HG02884 (cell line): Measurements from ENCODE around the gene CBX3.
A peak's percentile ranks its signal among the peaks of the same experiment; 100 is the strongest.
"Not testable (repeated sequence)": the region's sequence is repeated elsewhere in the genome, so short reads cannot be mapped to it uniquely, and the experiment has no call there.

Source experiments
- ATAC-seq: cut with Tn5 transposase; IDR thresholded peaks from one replicate; pipeline ENCODE4 v1.9.1; 2021; ENCODE audit warnings: mild to moderate bottlenecking, moderate library complexity; ENCODE audit not compliant: unreplicated experiment

CBX3 gene

GRCh38 chr7:26200444-26201246 lies 900 bp upstream of the CBX3 start, which contains the start of gene HNRNPA2B1:
TSS of gene HNRNPA2B1 (minus strand) at chr7:26200746. CDS start at chr7:26200577, 169 bp downstream.
- peak; percentile 52 for ATAC-seq

- no peak for ATAC-seq
These were observed 760 bp downstream of the CBX3 start for GRCh38 chr7:26202019-26202990.

GRCh38 chr7:26203016-26203415 lies 1.5 kb downstream of the CBX3 start:
- ATAC-seq, result no peak

GRCh38 chr7:26208040-26208439 lies 6.5 kb downstream of the CBX3 start:
- no peak for ATAC-seq

GRCh38 chr7:26212921-26213718 lies 11.6 kb downstream of the CBX3 start:
- no peak for ATAC-seq

- ATAC-seq, result no peak
These were observed 12.4 kb downstream of the CBX3 start for GRCh38 chr7:26213807-26214515.

DNA sequence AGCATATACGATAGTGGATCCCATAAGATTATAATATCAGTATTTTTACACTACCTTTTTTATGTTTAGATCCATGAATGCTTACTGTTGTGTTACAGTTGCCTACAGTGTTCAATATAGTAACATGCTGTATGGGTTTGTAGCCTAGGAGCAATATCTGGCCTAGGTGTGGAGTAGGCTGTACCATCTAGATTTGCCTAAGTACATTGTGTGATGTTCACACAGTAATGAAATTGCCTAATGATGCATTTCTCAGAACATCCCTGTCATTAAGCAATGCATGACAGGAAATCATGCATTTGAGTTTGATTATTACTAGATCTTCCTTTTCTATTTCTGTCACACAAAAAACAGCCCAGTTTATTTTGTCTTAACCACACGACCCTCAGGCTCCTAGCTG lies 14.5 kb downstream of the CBX3 start:
- no peak for ATAC-seq

- no peak for ATAC-seq
These were observed 22.8 kb downstream of the CBX3 start for GRCh38 chr7:26224359-26224758.

DNA sequence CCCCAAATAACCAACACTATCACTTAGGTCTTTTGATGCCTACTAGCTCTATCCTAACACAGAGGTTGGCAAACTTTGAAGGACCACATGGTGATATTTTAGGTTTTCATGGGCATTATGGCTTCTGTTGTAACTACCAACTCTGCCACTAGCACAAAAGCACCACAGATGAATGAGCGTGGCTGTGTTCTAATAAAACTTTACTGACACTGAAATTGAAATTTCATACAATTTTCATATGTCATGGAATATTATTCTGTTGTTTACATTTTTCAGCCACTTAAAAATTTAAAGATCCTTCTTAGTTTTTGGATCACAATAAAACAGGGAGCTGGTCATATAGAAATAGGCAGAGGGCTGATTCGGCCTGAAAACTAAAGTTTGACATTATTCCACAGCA lies 26.4 kb downstream of the CBX3 start:
- ATAC-seq, result no peak

DNA sequence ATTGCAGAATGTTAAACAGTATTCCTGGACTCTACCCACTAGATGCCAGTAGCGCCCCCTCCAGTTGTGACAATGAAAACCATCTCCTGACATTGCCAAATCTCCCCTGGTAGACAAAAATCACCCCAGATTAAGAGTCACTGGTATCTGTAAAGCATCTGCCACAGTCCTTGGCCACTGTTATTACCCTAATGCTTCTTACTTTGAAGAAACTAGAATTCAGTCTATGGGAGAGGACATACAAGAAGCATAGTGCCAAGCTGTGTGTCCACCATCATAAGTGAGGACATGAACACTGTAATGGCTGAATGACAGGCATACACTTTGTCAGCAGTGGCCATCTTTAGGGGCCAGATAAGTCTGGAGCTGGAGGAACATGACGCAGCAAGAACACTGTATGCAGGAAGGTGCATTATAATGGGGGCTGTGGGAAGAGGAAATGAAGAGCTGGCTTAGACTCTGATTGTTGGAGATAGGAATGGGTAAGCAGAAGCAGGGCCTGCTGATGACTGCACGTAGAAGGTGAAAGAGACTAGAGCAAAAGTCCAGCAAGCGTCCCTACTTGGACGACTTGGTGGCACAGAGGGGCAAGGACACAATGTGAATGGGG lies 32.5 kb downstream of the CBX3 start:
- no peak for ATAC-seq

- ATAC-seq, result no peak
These were observed 35.7 kb downstream of the CBX3 start for GRCh38 chr7:26237035-26237807.

GRCh38 chr7:26238032-26238431 lies 36.5 kb downstream of the CBX3 start:
- ATAC-seq, result no peak

DNA sequence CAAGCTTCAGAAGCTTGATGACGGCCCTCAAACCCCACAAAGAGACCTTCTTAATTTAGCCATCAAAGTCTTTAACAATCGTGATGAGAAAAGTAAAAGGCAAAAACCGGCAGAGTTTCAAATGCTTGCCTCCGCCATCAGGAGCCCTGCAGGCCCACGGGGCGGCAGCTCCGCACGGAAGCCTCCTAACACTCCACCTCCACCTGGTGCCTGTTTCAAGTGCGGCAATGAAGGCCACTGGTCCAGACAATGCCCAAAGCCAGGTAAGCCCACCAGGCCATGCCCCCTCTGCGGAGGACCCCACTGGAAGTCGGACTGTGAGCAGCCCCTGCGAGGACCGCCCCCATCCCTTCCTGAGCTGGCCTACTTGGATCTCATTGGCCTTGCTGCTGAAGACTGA lies 43.6 kb downstream of the CBX3 start:
- ATAC-seq, result no peak

- ATAC-seq, result no peak
These were observed 48.7 kb downstream of the CBX3 start for GRCh38 chr7:26250239-26250638.

GRCh38 chr7:26261866-26262265 lies 60.3 kb downstream of the CBX3 start:
- not testable (repeated sequence) for ATAC-seq
